ENCODE results near the gene STRA8.

- TF ChIP-seq CTCF (IDR thresholded peaks at IDR 0.05; ENCODE audit: low read depth, low read length): no peak
- no peak for TF ChIP-seq POLR2A (IDR thresholded peaks at IDR 0.05; ENCODE audit: extremely low read depth, insufficient read length)
- TF ChIP-seq MAX (IDR thresholded peaks at IDR 0.05; ENCODE audit: low read depth, low read length): no peak
These were observed 37.6 kb downstream of the STRA8 start for GRCh38 chr7:135271255-135271615.
